HG03439 (cell line): ENCODE data around the gene HPRT1.
A peak's percentile ranks its signal among the peaks of the same experiment; 100 is the strongest.

Experiments used
- ATAC-seq: cut with Tn5 transposase; IDR thresholded peaks from one replicate; pipeline ENCODE4 v1.9.1; 2021; ENCODE audit warnings: mild to moderate bottlenecking, moderate library complexity; ENCODE audit not compliant: unreplicated experiment

Gene HPRT1

DNA sequence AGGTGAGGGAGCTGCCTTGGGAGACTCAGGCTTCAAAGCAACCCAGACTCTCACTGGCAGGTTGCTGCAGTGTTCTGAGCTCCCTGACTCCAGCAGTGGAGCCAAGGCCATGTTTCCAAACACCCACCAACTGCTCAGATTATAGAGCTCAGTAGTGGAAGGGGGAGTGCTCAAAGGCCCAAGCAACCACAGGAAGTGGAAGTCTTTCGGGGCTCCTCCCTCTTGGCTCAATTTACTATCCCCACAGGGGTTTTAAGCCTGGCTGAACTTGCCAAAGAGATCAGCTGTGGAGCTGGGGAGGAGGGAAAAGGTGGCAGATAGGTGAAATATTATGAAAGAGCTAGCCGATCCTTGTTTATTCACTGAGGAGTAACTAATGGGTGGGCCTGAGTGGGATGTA, 82.5 kb downstream of the HPRT1 start:
- ATAC-seq: no peak

DNA sequence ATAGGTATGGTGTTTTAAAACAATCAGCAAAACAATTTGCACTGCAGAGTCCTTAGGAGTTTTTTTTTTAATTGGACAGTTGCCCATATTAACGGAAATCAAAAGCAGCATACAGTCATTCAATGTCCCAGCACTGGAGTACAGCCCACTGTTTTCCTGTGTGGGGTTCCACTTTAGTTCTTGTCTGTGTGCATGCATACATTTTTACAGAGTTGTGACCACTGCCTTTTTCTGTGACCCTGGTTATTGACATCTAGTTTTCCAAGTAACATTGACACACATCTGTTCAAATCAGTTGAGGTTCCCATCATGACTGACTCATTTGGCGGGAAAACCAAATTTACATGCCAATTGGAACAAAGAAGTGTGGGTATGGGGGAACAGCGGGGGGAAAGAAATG, 83.3 kb downstream of the HPRT1 start:
- no peak for ATAC-seq

DNA sequence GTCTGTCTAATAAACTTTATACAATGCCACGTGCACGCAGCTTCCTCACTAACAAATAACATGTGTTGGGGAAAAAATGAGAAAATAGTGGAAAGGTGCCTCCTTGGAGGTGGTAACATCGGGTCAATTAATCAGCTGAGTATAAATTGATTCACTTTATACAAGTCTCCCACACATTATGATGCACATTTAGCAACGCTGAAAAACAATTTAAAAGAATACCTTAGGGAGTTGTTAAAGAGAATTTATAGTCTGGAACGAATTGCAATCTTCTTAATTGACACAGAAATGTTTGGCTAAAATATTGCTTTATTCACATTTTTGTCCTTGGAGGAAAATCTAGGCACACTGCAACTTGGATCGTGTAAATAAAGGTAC, 84.2 kb downstream of the HPRT1 start:
- ATAC-seq: no peak

DNA sequence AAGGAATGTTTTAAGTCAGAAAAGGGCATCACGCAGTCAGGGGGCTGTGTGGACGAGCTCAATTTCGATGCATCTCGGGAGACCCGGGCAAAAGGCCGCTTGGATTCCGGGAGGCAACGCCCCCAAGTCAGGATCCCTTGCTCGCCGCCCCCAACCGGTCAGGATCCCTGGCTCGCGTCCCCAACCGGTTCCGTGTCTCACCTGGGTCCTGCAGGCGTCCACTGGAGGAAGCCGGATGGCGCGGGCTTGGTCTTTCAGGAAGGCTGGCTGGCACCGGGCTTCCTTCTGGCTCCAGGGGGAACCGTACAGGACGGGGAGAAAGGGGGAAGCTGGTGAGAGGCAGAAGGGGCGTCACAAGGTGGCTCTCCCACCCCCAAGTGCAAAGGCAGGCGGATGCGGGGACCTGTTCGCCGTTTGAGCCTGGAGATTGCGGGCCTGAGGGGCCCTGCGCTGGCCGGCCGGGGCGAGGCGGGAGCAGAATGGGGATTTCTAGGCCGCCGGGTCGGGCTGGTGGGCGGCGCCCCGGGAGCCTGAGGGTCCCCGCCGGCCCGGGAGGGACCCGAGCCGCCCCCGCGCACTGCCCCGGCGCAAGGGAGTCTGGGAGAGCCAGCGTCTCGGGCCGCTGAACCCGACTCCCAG, 84.7 kb downstream of the HPRT1 start:
- no peak for ATAC-seq

DNA sequence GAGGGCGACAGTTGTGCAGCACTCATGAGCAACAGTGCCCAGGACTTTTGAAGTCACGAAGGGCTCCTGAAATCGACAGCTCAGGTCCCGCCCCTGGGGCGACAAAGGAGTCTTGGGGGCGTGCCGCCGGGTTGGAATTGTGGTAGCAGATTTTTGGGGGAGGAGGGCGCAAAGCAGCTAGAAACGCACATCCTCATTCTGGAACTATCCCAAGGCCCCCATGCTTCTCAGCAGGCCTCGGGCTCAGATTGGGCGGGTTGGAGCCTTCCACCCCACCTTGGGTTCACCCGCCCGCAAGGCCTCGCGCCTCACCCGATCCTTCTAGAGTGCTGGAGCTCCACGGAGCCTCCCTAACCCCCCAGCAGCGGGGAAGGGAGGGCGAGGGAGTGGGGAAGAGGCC, 85.5 kb downstream of the HPRT1 start:
- ATAC-seq: no peak

DNA sequence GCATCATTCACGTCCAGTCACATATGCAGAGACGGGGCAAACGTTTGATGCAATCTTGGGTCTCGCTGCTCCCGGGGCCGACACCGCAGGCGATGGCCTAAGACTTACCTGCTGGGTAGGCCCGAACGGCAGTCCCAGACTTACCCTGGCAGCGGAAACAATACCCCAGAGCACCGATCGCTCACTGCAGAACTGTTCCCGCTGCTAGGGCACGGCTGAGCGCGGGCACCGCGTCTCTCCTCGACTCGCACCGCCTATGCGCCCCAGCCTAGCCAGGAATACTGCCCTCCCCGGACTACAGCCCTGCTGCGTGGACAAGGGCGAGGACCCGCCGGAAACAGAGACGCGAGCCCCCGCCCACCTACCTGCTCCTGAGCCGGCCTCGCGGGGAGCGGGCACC, 86.2 kb downstream of the HPRT1 start:
- ATAC-seq: no peak

DNA sequence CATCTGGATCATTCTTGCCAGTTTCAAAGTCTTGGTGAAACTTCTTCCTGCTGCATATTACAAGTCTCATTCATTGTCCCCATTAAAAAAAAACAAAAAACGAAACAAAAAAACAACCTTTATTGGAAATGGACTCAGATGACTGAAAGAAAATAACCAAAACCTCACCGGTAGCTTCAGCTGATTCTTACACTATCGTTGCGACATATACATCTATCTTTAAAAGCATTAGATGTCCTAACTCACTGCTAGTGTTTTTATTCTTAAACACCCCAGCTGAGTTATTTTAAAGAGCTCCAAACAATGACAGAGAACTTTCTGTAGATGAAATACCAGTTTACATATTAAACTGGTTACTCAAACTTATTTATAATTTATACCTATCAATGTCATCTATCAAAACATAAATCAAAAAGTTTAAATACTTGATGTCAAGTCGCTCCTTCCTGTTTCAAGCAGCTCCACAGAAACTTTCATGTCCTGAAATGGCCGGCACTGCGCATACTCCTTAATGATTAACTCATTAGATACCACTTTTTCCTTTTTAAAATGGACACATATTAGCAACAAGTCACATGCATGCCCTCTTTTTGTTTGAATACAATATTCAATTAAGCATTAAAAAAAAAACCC, 87.2 kb downstream of the HPRT1 start:
- no peak for ATAC-seq

DNA sequence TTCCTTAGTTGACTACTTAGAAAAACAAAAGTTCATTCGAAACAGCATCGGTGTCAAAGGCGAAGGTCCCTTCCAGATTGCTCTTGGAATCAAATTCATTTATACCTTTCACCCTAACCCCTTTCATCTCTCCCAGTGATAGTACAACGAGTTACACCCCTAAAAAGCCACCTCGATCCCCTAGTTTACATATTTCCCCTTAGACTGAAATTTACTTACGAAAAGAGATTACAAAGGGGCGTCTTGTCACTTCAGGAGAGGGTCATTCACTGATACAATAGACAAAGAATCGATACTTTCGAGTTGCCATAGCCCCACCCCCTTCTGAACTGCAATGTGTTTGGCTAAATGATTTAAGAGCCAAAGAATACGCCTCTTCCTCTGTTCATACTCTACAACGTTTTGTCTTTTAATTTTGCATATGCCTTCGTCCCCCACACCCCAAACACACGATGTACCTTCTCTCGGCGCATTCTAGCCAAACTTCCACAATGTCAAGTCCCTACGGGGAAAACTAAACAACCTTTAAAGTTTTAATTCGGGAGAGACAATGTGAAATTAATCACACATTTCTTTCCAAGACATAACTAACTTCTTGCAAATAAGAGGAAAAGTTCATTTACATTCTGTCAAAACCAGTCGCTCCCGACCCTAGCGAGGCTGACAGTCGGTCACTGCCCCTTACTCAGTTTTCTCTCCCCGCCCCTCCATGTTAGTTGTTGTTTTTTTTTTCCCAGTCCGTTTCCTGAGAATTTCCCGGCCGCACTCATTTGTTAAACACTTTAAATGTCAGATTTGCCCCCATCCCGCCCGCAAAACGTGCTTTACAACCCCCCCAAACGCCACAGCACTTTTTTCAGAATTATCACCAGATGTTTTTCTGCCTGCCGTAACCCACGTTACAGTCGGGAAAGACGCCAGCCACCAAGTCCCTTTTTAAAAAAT, 88.6 kb downstream of the HPRT1 start:
- peak; percentile 45 for ATAC-seq
